ENCODE results near the gene ZNF273.
A peak's percentile ranks its signal among the peaks of the same experiment; 100 is the strongest.
"Not testable (repeated sequence)": the region's sequence is repeated elsewhere in the genome, so short reads cannot be mapped to it uniquely, and the experiment has no call there.

The ZNF273 gene

GRCh38 chr7:64902806-64903721 is at the start of gene ZNF273:
Gene ZNF273, plus strand, starts transcription at chr7:64903273. Its CDS starts 45 bp downstream, at chr7:64903318.
- DNase-seq, result peak; percentile 96

DNA sequence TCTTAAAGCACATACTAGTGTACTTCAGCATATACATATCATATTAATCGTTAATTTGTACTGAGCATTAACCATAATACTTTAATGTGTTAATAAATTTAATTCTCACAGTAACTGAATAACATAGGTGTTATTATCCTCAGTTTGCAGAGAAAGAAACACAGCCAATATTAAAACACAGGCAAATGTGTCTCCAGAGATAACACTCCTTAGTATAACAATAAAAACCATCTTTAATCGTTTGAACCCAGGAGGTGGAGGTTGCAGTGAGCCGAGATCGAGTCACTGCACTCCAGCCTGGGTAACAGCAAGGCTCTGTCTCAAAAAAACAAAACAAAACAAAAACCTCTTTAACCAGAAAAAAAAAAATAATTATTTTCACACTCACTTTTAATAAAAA is 49.4 kb upstream of the ZNF273 start:
- no peak for DNase-seq

DNA sequence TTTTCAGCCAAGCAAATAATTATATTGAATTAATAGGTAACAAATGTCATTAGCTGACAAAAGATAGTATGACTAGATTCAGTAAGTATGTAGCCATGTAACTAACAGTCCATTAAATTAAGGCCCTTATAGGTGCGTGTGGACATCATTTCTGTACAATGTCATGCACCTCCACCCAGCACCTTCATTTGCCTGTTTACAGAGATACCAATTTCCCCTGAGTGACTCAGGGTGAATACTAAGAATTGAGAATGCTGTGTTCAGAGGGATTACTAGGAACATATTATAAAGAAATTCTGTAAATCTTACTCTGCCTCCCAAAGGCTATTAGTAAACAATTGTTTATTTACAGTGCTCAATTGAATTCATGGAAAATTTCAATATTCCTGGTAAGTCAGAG is 48.1 kb upstream of the ZNF273 start:
- no peak for DNase-seq

DNA sequence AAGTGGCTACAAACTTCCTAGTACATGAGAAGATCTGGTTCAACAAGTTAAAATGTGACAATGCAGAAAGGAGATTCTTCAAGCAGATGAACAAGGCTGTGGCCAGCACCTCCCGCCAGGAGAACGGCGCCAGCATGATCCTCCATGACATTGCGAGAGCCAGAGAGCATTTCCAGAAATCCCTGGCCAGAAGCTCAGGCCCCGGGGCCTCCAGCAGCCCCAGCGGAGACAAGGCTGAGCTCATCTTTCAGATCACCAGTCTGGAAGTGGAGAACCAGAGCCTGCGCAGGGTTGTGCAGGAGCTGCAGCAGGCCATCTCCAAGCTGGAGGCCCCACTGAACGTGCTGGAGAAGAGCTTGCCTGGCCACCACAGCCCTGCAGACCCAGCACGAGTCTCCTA is 40.1 kb upstream of the ZNF273 start:
- DNase-seq, result no peak

DNA sequence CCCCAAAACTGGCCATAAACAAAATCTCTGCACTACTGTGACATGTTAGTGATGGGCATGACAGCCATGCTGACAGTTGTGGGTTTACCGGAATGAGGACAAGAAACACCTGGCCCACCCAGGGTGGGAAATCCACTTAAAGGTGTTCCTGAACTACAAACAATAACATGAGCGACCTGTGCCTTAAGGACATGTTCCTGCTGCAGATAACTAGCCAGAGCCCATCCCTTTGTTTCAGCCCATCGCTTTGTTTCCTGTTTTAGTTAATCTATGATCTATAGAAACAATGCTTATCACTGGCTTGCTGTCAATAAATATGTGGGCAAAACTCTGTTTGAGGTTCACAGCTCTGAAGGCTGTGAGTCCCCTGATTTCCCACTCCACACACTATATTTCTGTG is 39.5 kb upstream of the ZNF273 start:
- DNase-seq, result not testable (repeated sequence)

DNA sequence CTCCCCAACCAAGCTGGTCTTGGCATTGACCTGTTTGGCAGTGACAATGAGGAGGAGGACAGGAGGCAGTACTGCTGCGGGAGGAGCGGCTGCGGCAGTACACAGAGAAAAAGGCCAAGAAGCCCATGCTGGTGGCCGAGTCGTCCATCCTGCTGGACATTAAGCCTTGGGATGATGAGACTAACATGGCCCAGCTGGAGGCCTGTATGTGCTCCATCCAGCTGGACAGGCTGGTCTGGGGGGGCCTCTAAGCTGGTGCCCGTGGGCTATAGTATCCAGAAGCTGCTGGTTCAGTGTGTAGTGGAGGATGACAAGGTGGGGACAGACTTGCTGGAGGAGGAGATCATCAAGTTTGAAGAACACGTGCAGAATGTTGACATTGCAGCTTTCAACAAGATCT is 39.1 kb upstream of the ZNF273 start:
- no peak for DNase-seq

GRCh38 chr7:64867863-64868440 is 35.1 kb upstream of the ZNF273 start:
- DNase-seq, result no peak

- no peak for DNase-seq
These were observed 34.6 kb upstream of the ZNF273 start for GRCh38 chr7:64868499-64868898.

- DNase-seq, result no peak
These were observed 33.9 kb upstream of the ZNF273 start for GRCh38 chr7:64869121-64869725.

- no peak for DNase-seq
These were observed 33.0 kb upstream of the ZNF273 start for GRCh38 chr7:64869912-64870562.

DNA sequence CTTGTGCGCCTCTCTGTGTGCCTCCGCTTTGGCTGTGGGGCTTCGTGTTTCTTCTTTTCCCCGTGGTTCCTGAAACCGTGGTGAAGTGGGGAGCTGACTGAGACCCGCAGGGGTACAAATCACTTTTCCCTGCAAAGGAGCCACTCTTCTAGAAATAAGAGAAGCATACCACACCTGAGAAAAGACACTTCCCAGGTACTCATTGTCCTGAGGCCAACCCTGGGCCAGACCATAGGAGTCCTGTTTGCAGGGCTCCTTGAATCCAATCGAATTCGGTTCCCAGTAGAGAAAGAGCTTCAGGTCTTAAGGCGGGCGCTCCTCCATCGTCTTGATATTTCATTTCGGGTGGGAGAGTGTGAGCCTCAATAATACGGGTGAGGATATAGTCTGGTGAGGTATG is 32.4 kb upstream of the ZNF273 start:
- DNase-seq, result no peak

DNA sequence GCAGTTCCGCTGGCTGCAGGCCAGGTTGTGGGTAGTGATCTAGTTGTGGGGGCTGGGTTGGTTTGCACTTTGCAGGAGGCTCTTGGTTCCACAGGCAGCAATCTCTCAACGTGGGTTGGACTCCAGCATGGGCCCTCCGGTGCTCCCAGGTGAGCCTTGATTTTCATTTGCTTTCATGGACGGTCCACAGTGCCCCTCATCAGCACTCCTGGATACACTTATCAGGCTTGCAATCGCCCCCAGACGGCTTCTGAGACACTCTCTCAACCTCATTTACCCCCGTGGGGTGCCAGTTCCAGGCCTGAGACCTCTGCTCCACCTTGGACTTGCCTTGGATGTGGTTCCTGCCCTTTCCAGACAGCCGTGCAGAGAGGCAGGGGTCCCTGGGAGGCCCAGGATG is 31.3 kb upstream of the ZNF273 start:
- no peak for DNase-seq

GRCh38 chr7:64872351-64873154 is 30.5 kb upstream of the ZNF273 start:
- DNase-seq, result no peak

- no peak for DNase-seq
These were observed 29.9 kb upstream of the ZNF273 start for GRCh38 chr7:64873155-64873500.

DNA sequence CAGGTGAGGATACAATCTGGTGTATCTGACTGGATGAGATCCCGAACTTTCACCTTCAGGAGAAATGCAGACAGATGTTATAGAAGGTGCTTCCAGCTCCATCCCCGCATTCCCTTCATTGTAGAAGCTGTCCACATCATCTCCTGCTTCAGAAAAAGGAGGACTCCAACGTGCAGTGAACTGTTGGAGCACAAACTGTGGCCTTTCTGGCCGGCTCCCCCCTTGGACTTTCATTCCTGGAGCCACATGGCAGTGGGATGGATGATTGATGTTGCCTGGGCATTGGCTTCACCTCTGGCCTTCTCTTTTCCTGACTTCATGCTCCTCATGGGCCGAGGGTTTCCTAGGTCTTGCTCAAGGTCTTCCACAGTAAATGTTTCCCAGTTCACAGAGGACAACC is 29.6 kb upstream of the ZNF273 start:
- no peak for DNase-seq

GRCh38 chr7:64874114-64874513 is 29.0 kb upstream of the ZNF273 start:
- no peak for DNase-seq

DNA sequence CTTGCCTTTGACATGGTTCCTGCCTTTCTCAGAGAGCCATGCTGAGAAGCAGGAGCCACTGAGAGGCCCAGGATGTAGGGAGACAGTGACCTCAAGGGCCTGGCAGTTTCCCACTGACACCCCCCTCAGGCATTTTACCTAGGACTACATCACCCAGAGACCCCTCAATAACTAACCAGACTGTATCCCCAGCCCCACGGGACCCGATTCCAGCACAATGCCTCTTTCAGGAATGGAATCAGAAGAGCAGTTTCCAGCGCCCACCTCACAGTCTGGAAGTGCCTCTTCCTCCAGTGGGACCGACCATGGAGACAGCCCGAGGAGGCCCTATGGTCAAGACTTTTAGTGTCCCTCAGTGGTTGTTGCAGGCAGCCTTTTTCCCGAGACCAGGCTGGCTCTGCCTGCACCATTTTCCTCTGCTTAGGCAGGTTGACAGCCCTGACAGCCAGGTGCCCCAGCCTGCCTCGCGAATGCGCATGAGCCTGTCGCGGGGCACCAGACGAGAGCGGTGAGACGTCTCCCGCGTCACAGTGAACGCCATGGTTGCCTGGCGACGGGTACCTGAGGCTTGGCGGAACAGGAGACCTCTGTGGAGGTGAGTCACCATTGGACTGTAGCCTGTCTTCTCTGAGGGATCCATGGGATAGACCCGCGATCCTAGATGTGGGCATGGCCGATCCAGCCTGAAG is 28.4 kb upstream of the ZNF273 start:
- no peak for DNase-seq

- DNase-seq, result no peak
These were observed 27.8 kb upstream of the ZNF273 start for GRCh38 chr7:64875258-64875657.

- no peak for DNase-seq
These were observed 27.2 kb upstream of the ZNF273 start for GRCh38 chr7:64875658-64876406.

GRCh38 chr7:64876792-64877713 is 26.0 kb upstream of the ZNF273 start:
- DNase-seq, result no peak
